H1 (cell line): ENCODE data around the gene GAN. TPM values are rescaled to one million over a fixed set of nuclear protein-coding genes. Genes with fewer than 3 reads are reported as not detected.

Experiments used
- BACH1 ChIP-seq: IDR thresholded peaks from 2 replicates; pipeline ENCODE4 v1.6.1; 2012; ENCODE audit warnings: low read length, improper control_type of control experiment
- RAD21 ChIP-seq, 2 experiments: IDR thresholded peaks in 1 of 2; conservative IDR thresholded peaks in 1 of 2; 2 replicates each; pipeline ENCODE4 v1.6.1; 2011; ENCODE audit warnings: low read depth in 2 of 2, low read length in 2 of 2, improper control_type of control experiment in 1 of 2, inconsistent platforms in 1 of 2, mild to moderate bottlenecking in 1 of 2, moderate library complexity in 1 of 2
- RXRA ChIP-seq: IDR thresholded peaks from 2 replicates; pipeline ENCODE4 v1.6.1; 2011; ENCODE audit warnings: low read depth, mild to moderate bottlenecking, low read length, moderate library complexity; ENCODE audit not compliant: insufficient read depth
- SIRT6 ChIP-seq: IDR thresholded peaks from one replicate; pipeline ENCODE4 v1.7.1; 2012; ENCODE audit warnings: low read length, inconsistent platforms
- polyA plus RNA-seq, 7 experiments: library from polyadenylated mRNA; depleted of rRNA in 3 of 7; stranded (reverse) in 5 of 7; unstranded in 2 of 7; fragments of >200 nt in 5 of 7; fragments of 200-250 nt in 2 of 7; gene quantifications; 1 replicate in 5 of 7; 2 replicates in 1 of 7; 4 replicates in 1 of 7; pipeline versions ENCODE4 v1.2.1 to v1.2.3, GENCODE V29; 2011 to 2013; ENCODE audit warnings: missing spikeins in 2 of 7, mixed read lengths in 2 of 7
- total RNA-seq: library from RNA; stranded (reverse); fragmentation: NEBNext Ultra II Directional; extraction: Animal tissue kit (Norgen Biotek cat#: 25700); gene quantifications from 2 replicates; pipeline ENCODE4 v1.2.1, GENCODE V29; 2021
- TF ChIP-seq, protein P1 (sequence below): fragments of 300-600 bp; sonication (generic); IDR thresholded peaks from 2 replicates; pipeline ENCODE4 v1.7.1; 2012; ENCODE audit warnings: low read length, moderate library complexity, mild to moderate bottlenecking, inconsistent platforms; ENCODE audit not compliant: insufficient replicate concordance
- TF ChIP-seq, protein P2 (sequence below), 3 experiments: IDR thresholded peaks; 1 replicate in 2 of 3; 2 replicates in 1 of 3; pipeline versions ENCODE4 v1.5.1 to v1.6.1; 2011; ENCODE audit warnings: low read length in 3 of 3, mild to moderate bottlenecking in 3 of 3, inconsistent platforms in 2 of 3, low read depth in 1 of 3, moderate library complexity in 1 of 3; ENCODE audit not compliant: insufficient read depth in 1 of 3; ENCODE audit errors: control extremely low read depth in 1 of 3

The GAN gene
- total and polyA plus RNA-seq, 2 of the 8 experiments (the other 6 are each of a cell fraction or from before 2014, with no cell fraction given), result 4.5 to 23.9 TPM

DNA sequence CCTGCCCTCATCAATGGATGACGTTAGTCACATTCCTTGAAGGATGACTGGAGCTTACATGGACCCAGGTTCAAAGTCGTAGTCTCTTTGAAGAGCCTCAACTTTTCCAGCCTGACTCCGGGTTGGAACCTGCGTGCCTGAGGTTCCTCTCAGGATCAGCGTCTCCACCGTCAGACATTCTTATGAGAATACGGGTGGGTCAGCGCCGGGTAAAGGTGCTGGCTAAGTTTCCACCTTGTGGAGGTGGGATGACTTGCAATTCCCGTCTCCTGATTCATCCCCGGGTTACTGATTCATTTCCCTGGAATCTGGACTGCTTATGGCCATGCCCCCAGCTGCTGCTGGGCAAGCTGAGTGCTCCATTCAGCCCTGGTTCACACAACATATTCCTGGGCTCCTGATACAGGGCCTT, 90.9 kb downstream of the GAN start (continued):
- TF ChIP-seq, protein P1, sequence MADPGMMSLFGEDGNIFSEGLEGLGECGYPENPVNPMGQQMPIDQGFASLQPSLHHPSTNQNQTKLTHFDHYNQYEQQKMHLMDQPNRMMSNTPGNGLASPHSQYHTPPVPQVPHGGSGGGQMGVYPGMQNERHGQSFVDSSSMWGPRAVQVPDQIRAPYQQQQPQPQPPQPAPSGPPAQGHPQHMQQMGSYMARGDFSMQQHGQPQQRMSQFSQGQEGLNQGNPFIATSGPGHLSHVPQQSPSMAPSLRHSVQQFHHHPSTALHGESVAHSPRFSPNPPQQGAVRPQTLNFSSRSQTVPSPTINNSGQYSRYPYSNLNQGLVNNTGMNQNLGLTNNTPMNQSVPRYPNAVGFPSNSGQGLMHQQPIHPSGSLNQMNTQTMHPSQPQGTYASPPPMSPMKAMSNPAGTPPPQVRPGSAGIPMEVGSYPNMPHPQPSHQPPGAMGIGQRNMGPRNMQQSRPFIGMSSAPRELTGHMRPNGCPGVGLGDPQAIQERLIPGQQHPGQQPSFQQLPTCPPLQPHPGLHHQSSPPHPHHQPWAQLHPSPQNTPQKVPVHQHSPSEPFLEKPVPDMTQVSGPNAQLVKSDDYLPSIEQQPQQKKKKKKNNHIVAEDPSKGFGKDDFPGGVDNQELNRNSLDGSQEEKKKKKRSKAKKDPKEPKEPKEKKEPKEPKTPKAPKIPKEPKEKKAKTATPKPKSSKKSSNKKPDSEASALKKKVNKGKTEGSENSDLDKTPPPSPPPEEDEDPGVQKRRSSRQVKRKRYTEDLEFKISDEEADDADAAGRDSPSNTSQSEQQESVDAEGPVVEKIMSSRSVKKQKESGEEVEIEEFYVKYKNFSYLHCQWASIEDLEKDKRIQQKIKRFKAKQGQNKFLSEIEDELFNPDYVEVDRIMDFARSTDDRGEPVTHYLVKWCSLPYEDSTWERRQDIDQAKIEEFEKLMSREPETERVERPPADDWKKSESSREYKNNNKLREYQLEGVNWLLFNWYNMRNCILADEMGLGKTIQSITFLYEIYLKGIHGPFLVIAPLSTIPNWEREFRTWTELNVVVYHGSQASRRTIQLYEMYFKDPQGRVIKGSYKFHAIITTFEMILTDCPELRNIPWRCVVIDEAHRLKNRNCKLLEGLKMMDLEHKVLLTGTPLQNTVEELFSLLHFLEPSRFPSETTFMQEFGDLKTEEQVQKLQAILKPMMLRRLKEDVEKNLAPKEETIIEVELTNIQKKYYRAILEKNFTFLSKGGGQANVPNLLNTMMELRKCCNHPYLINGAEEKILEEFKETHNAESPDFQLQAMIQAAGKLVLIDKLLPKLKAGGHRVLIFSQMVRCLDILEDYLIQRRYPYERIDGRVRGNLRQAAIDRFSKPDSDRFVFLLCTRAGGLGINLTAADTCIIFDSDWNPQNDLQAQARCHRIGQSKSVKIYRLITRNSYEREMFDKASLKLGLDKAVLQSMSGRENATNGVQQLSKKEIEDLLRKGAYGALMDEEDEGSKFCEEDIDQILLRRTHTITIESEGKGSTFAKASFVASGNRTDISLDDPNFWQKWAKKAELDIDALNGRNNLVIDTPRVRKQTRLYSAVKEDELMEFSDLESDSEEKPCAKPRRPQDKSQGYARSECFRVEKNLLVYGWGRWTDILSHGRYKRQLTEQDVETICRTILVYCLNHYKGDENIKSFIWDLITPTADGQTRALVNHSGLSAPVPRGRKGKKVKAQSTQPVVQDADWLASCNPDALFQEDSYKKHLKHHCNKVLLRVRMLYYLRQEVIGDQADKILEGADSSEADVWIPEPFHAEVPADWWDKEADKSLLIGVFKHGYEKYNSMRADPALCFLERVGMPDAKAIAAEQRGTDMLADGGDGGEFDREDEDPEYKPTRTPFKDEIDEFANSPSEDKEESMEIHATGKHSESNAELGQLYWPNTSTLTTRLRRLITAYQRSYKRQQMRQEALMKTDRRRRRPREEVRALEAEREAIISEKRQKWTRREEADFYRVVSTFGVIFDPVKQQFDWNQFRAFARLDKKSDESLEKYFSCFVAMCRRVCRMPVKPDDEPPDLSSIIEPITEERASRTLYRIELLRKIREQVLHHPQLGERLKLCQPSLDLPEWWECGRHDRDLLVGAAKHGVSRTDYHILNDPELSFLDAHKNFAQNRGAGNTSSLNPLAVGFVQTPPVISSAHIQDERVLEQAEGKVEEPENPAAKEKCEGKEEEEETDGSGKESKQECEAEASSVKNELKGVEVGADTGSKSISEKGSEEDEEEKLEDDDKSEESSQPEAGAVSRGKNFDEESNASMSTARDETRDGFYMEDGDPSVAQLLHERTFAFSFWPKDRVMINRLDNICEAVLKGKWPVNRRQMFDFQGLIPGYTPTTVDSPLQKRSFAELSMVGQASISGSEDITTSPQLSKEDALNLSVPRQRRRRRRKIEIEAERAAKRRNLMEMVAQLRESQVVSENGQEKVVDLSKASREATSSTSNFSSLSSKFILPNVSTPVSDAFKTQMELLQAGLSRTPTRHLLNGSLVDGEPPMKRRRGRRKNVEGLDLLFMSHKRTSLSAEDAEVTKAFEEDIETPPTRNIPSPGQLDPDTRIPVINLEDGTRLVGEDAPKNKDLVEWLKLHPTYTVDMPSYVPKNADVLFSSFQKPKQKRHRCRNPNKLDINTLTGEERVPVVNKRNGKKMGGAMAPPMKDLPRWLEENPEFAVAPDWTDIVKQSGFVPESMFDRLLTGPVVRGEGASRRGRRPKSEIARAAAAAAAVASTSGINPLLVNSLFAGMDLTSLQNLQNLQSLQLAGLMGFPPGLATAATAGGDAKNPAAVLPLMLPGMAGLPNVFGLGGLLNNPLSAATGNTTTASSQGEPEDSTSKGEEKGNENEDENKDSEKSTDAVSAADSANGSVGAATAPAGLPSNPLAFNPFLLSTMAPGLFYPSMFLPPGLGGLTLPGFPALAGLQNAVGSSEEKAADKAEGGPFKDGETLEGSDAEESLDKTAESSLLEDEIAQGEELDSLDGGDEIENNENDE, result no peak
- peak; percentile 16 to 47; a peak in 3 of 4 replicates for TF ChIP-seq RAD21 (IDR thresholded peaks at IDR 0.05 in 1 of 2, conservative IDR thresholded peaks at IDR 0.05 in 1 of 2; ENCODE audit: low read depth in 2 of 2, low read length in 2 of 2)
- TF ChIP-seq RXRA, result no peak
- TF ChIP-seq, protein P2, sequence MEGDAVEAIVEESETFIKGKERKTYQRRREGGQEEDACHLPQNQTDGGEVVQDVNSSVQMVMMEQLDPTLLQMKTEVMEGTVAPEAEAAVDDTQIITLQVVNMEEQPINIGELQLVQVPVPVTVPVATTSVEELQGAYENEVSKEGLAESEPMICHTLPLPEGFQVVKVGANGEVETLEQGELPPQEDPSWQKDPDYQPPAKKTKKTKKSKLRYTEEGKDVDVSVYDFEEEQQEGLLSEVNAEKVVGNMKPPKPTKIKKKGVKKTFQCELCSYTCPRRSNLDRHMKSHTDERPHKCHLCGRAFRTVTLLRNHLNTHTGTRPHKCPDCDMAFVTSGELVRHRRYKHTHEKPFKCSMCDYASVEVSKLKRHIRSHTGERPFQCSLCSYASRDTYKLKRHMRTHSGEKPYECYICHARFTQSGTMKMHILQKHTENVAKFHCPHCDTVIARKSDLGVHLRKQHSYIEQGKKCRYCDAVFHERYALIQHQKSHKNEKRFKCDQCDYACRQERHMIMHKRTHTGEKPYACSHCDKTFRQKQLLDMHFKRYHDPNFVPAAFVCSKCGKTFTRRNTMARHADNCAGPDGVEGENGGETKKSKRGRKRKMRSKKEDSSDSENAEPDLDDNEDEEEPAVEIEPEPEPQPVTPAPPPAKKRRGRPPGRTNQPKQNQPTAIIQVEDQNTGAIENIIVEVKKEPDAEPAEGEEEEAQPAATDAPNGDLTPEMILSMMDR (IDR thresholded peaks at IDR 0.05; ENCODE audit: control extremely low read depth in 1 of 3, insufficient read depth in 1 of 3, low read depth in 1 of 3, low read length in 3 of 3), result peak in 2 of 3 experiments; percentile 26 to 30; a peak in 3 of 4 replicates
- TF ChIP-seq SIRT6, result no peak
- TF ChIP-seq BACH1, result peak; percentile 60; the same call in 1 of the 2 replicates
